ENCODE data around the gene CFAP20DC.

Gene CFAP20DC

DNA sequence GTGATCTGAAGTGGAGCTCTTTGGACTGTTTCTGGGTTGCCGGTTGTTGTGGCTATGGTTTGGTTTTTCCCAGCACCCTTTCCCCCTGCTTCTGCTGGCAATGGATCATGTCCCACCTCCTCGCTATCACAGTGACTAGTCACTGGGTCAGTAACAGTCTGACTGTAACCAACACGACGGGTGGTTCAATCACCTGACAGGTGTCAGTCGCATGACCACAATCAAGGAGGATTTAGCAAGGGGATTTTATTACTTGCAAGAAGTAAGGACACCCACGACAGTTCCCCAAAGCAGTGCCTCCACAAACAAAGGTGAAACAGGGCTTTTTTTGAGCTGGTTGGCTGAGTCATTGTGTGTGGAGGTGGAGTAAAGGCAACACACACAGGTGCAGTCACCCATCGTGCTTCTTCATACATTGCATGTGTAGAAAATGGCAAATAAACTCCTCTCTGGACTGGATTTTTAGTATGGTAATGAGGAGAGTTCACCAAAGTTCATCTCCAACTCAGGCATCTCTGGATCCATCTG, 324.4 kb downstream of the CFAP20DC start:
- CTCF ChIA-PET: interaction anchor here (1.2 kb wide), 1 partner anchor 84 kb away, joined by 3 read pairs; no protein-coding TSS in a partner anchor
- DNase-seq: no peak
- Histone ChIP-seq H3K27me3 (replicated peaks in 2 of 5; ENCODE audit: control insufficient read depth in 4 of 5, insufficient read depth in 5 of 5, low read length in 4 of 5) (no peaks in the 10 kb centered on the region), H3K36me3 (ENCODE audit: control insufficient read depth in 4 of 4, insufficient read depth in 4 of 4, low read length in 3 of 4) (no peaks in the 10 kb centered on the region), H3K4me1 (ENCODE audit: control extremely low read depth in 1 of 4, control insufficient read depth in 4 of 4, insufficient read depth in 4 of 4, low read length in 3 of 4) (no peaks in the 10 kb centered on the region), H3K27ac (ENCODE audit: insufficient read depth in 1 of 2, low read depth in 1 of 2, low read length in 2 of 2, poor library complexity in 1 of 2, severe bottlenecking in 2 of 2) (no peak overlapping the region), H3K4me3 (ENCODE audit: control insufficient read depth in 1 of 7, extremely low read depth in 1 of 7, insufficient read depth in 4 of 7, low read depth in 2 of 7, low read length in 6 of 7) (no peak overlapping the region), H3K9me3 (ENCODE audit: control extremely low read depth in 1 of 5, control insufficient read depth in 4 of 5, insufficient read depth in 2 of 5, low read depth in 1 of 5, low read length in 4 of 5) (no peaks in the 10 kb centered on the region)
- WGBS (ENCODE audit: insufficient coverage): 94% methylated on average over 6 of the region's 7 CpGs
- POLR2A ChIA-PET: no interaction called here

DNA sequence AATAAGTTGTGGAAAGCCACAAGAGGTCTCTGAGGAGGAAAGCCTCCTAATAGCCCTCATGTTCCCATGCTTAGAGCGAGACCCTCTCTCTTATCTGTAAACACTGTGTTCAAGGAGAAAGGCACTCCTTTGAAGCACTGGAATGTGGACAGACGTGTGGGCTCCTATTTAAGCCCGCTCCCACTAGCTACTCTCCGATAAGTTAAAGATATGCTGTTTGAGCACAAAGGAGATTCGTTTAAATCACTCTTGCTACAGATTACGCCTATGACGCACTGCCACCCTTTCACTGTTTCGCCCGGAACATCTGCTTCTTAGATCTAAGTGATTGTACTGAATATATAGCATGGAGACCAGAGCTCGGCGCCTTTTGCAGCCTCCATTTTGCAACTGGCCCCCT, 325.5 kb downstream of the CFAP20DC start:
- DNase-seq: no peak

GRCh38 chr3:58723173-58723572, 326.7 kb downstream of the CFAP20DC start:
- no peak for DNase-seq
- ChIA-PET POLR2A (no interaction called here), CTCF (interaction anchor here (0.6 kb wide), 1 partner anchor 380 kb away, joined by 4 read pairs; no protein-coding TSS in a partner anchor)
- H3K4me3 ChIP-seq (ENCODE audit: control insufficient read depth in 1 of 7, extremely low read depth in 1 of 7, insufficient read depth in 4 of 7, low read depth in 2 of 7, low read length in 6 of 7): no peak overlapping the region
- H3K9me3 ChIP-seq (ENCODE audit: control extremely low read depth in 1 of 5, control insufficient read depth in 4 of 5, insufficient read depth in 2 of 5, low read depth in 1 of 5, low read length in 4 of 5): no peaks in the 10 kb centered on the region
- 83% methylated on average over 1 of the region's 3 CpGs for WGBS (ENCODE audit: insufficient coverage)
- no peak overlapping the region for H3K27ac ChIP-seq (ENCODE audit: insufficient read depth in 1 of 2, low read depth in 1 of 2, low read length in 2 of 2, poor library complexity in 1 of 2, severe bottlenecking in 2 of 2)
- no peaks in the 10 kb centered on the region for H3K36me3 ChIP-seq (ENCODE audit: control insufficient read depth in 4 of 4, insufficient read depth in 4 of 4, low read length in 3 of 4)
- H3K4me1 ChIP-seq (ENCODE audit: control extremely low read depth in 1 of 4, control insufficient read depth in 4 of 4, insufficient read depth in 4 of 4, low read length in 3 of 4): no peaks in the 10 kb centered on the region
- no peaks in the 10 kb centered on the region for H3K27me3 ChIP-seq (replicated peaks in 2 of 5; ENCODE audit: control insufficient read depth in 4 of 5, insufficient read depth in 5 of 5, low read length in 4 of 5)

More for the DNA sequence above, 325.5 kb downstream of the CFAP20DC start:
- POLR2A ChIA-PET: no interaction called here
- H3K27me3 ChIP-seq (replicated peaks in 2 of 5; ENCODE audit: control insufficient read depth in 4 of 5, insufficient read depth in 5 of 5, low read length in 4 of 5): no peaks in the 10 kb centered on the region
- H3K4me3 ChIP-seq (ENCODE audit: control insufficient read depth in 1 of 7, extremely low read depth in 1 of 7, insufficient read depth in 4 of 7, low read depth in 2 of 7, low read length in 6 of 7): no peak overlapping the region
- no peaks in the 10 kb centered on the region for H3K4me1 ChIP-seq (ENCODE audit: control extremely low read depth in 1 of 4, control insufficient read depth in 4 of 4, insufficient read depth in 4 of 4, low read length in 3 of 4)
- H3K36me3 ChIP-seq (ENCODE audit: control insufficient read depth in 4 of 4, insufficient read depth in 4 of 4, low read length in 3 of 4): no peaks in the 10 kb centered on the region
- CTCF ChIA-PET: interaction anchor here (1.2 kb wide), 1 partner anchor 83 kb away, joined by 3 read pairs; no protein-coding TSS in a partner anchor
- WGBS (ENCODE audit: insufficient coverage): 97% methylated on average over 5 of the region's 11 CpGs
- no peaks in the 10 kb centered on the region for H3K9me3 ChIP-seq (ENCODE audit: control extremely low read depth in 1 of 5, control insufficient read depth in 4 of 5, insufficient read depth in 2 of 5, low read depth in 1 of 5, low read length in 4 of 5)
- no peak overlapping the region for H3K27ac ChIP-seq (ENCODE audit: insufficient read depth in 1 of 2, low read depth in 1 of 2, low read length in 2 of 2, poor library complexity in 1 of 2, severe bottlenecking in 2 of 2)

DNA sequence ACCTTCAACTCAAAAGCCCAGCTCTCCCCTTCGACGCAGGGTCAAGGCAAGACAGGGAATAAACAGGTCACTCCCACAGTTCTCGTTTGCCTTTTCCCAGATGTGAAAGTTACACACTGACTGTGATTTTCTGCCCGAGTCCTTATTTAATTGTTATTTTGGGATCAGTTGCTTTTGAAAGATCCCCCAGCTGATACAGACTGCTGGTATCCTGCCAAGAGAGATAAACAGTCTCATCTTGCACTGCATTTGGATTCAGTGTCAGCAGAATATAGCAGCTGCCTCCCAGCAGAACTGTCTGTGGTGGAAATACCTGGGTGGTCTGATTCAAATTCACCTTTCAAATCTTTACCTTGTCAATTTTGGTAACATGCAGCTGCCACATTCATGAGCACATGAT, 327.3 kb downstream of the CFAP20DC start:
- ChIA-PET POLR2A (no interaction called here), CTCF (no interaction called here)
- 100% methylated on average over 2 of the region's 4 CpGs for WGBS (ENCODE audit: insufficient coverage)
- Histone ChIP-seq H3K4me1 (ENCODE audit: control extremely low read depth in 1 of 4, control insufficient read depth in 4 of 4, insufficient read depth in 4 of 4, low read length in 3 of 4) (no peaks in the 10 kb centered on the region), H3K27ac (ENCODE audit: insufficient read depth in 1 of 2, low read depth in 1 of 2, low read length in 2 of 2, poor library complexity in 1 of 2, severe bottlenecking in 2 of 2) (no peak overlapping the region), H3K4me3 (ENCODE audit: control insufficient read depth in 1 of 7, extremely low read depth in 1 of 7, insufficient read depth in 4 of 7, low read depth in 2 of 7, low read length in 6 of 7) (no peak overlapping the region), H3K27me3 (replicated peaks in 2 of 5; ENCODE audit: control insufficient read depth in 4 of 5, insufficient read depth in 5 of 5, low read length in 4 of 5) (no peaks in the 10 kb centered on the region), H3K9me3 (ENCODE audit: control extremely low read depth in 1 of 5, control insufficient read depth in 4 of 5, insufficient read depth in 2 of 5, low read depth in 1 of 5, low read length in 4 of 5) (no peaks in the 10 kb centered on the region), H3K36me3 (ENCODE audit: control insufficient read depth in 4 of 4, insufficient read depth in 4 of 4, low read length in 3 of 4) (no peaks in the 10 kb centered on the region)
- DNase-seq: no peak

- CTCF ChIA-PET: no interaction called here
- Histone ChIP-seq H3K9me3 (ENCODE audit: control extremely low read depth in 1 of 5, control insufficient read depth in 4 of 5, insufficient read depth in 2 of 5, low read depth in 1 of 5, low read length in 4 of 5) (no peaks in the 10 kb centered on the region), H3K27me3 (replicated peaks in 2 of 5; ENCODE audit: control insufficient read depth in 4 of 5, insufficient read depth in 5 of 5, low read length in 4 of 5) (no peaks in the 10 kb centered on the region), H3K4me3 (ENCODE audit: control insufficient read depth in 1 of 7, extremely low read depth in 1 of 7, insufficient read depth in 4 of 7, low read depth in 2 of 7, low read length in 6 of 7) (no peak overlapping the region), H3K36me3 (ENCODE audit: control insufficient read depth in 4 of 4, insufficient read depth in 4 of 4, low read length in 3 of 4) (no peaks in the 10 kb centered on the region), H3K4me1 (ENCODE audit: control extremely low read depth in 1 of 4, control insufficient read depth in 4 of 4, insufficient read depth in 4 of 4, low read length in 3 of 4) (no peaks in the 10 kb centered on the region), H3K27ac (ENCODE audit: insufficient read depth in 1 of 2, low read depth in 1 of 2, low read length in 2 of 2, poor library complexity in 1 of 2, severe bottlenecking in 2 of 2) (no peak overlapping the region)
- DNase-seq: no peak
- WGBS (ENCODE audit: insufficient coverage): 100% methylated on average over 2 of the region's 3 CpGs
- POLR2A ChIA-PET: no interaction called here
Observed at GRCh38 chr3:58720526-58720925, 329.3 kb downstream of the CFAP20DC start.

GRCh38 chr3:58719684-58720083, 330.1 kb downstream of the CFAP20DC start:
- no peak for DNase-seq

DNA sequence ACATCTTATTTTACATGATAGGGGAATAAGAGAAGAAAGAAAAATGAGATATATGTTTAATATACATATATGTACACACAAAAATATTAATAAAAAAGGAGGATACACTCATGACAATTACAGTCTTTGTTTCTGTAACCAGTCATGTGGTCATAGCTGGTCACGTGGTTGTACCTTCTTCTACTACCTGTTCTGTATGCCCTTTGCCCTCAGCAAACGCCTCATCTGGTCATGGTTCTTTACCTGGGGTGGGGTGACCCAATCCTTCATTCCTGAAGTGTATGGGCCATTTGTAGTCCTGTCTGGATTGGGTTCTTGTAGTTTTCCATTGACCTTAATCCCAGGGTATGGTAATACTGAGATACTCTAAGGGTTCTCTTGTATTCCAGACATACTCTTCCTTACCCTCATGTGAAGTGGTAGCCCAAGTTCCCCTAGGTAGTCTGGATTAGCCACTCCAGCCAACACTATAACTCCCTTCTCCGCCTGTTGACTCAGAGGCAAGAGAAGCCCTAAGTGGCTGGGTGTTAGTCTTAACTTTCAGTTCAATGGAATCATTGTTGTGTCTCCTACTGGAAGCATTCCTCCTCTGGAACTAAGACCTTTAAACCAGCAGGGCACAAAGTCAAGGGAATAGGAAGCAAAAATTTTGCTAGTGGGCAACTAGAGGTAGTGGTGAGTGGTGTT, 336.0 kb downstream of the CFAP20DC start:
- Histone ChIP-seq H3K36me3 (ENCODE audit: control insufficient read depth in 4 of 4, insufficient read depth in 4 of 4, low read length in 3 of 4) (no peaks in the 10 kb centered on the region), H3K9me3 (ENCODE audit: control extremely low read depth in 1 of 5, control insufficient read depth in 4 of 5, insufficient read depth in 2 of 5, low read depth in 1 of 5, low read length in 4 of 5) (peaks cover 0 to 5% (median 0%) of the 10 kb centered on the region in 5 experiments), H3K27me3 (replicated peaks in 2 of 5; ENCODE audit: control insufficient read depth in 4 of 5, insufficient read depth in 5 of 5, low read length in 4 of 5) (no peaks in the 10 kb centered on the region), H3K4me3 (ENCODE audit: control insufficient read depth in 1 of 7, extremely low read depth in 1 of 7, insufficient read depth in 4 of 7, low read depth in 2 of 7, low read length in 6 of 7) (no peak overlapping the region), H3K27ac (ENCODE audit: insufficient read depth in 1 of 2, low read depth in 1 of 2, low read length in 2 of 2, poor library complexity in 1 of 2, severe bottlenecking in 2 of 2) (no peak overlapping the region), H3K4me1 (ENCODE audit: control extremely low read depth in 1 of 4, control insufficient read depth in 4 of 4, insufficient read depth in 4 of 4, low read length in 3 of 4) (no peaks in the 10 kb centered on the region)
- WGBS (ENCODE audit: insufficient coverage): 100% methylated on average over 3 of the region's 3 CpGs
- ChIA-PET CTCF (no interaction called here), POLR2A (no interaction called here)
- no peak for DNase-seq

More at GRCh38 chr3:58719684-58720083, 330.1 kb downstream of the CFAP20DC start:
- Histone ChIP-seq H3K36me3 (ENCODE audit: control insufficient read depth in 4 of 4, insufficient read depth in 4 of 4, low read length in 3 of 4) (no peaks in the 10 kb centered on the region), H3K27ac (ENCODE audit: insufficient read depth in 1 of 2, low read depth in 1 of 2, low read length in 2 of 2, poor library complexity in 1 of 2, severe bottlenecking in 2 of 2) (no peak overlapping the region), H3K9me3 (ENCODE audit: control extremely low read depth in 1 of 5, control insufficient read depth in 4 of 5, insufficient read depth in 2 of 5, low read depth in 1 of 5, low read length in 4 of 5) (peaks cover 0 to 3% (median 0%) of the 10 kb centered on the region in 5 experiments), H3K27me3 (replicated peaks in 2 of 5; ENCODE audit: control insufficient read depth in 4 of 5, insufficient read depth in 5 of 5, low read length in 4 of 5) (no peaks in the 10 kb centered on the region), H3K4me1 (ENCODE audit: control extremely low read depth in 1 of 4, control insufficient read depth in 4 of 4, insufficient read depth in 4 of 4, low read length in 3 of 4) (no peaks in the 10 kb centered on the region), H3K4me3 (ENCODE audit: control insufficient read depth in 1 of 7, extremely low read depth in 1 of 7, insufficient read depth in 4 of 7, low read depth in 2 of 7, low read length in 6 of 7) (no peak overlapping the region)
- 100% methylated on average over 2 of the region's 2 CpGs for WGBS (ENCODE audit: insufficient coverage)
- POLR2A ChIA-PET: no interaction called here
- CTCF ChIA-PET: interaction anchor here (0.9 to 1.2 kb wide), 2 partner anchors 79 to 994 kb away, joined by 3 to 4 read pairs; no protein-coding TSS in a partner anchor

Measured in common myeloid progenitor, CD34-positive (primary cell).